Left lung (tissue), 10 donors: ENCODE measurements around the gene GNAT1. TPM values are rescaled to one million over a fixed set of nuclear protein-coding genes. Genes with fewer than 3 reads are reported as not detected.
A peak's percentile ranks its signal among the peaks of the same experiment; 100 is the strongest.

Experiments
- ATAC-seq: fragments of 200-7000 bp; cut with Tn5 transposase; one replicate; pipeline ENCODE4 v1.9.1; 2020; ENCODE audit warnings: moderate library complexity
- DNase-seq, 4 donors: peaks; one replicate each; pipeline ENCODE4 v3.0.0-alpha.2; 2013 to 2020
- H3K27ac ChIP-seq, 2 donors: fragments of 200-600 bp; sonication (generic) in 1 of 2; one replicate each; pipeline versions ENCODE4 v1.5.0 to v1.8.0; 2020 to 2021
- H3K27me3 ChIP-seq, 2 donors: fragments of 200-600 bp; sonication (generic) in 1 of 2; one replicate each; pipeline versions ENCODE4 v1.5.0 to v1.8.0; 2020 to 2021
- H3K36me3 ChIP-seq, 2 donors: fragments of 200-600 bp; sonication (generic) in 1 of 2; one replicate each; pipeline versions ENCODE4 v1.5.0 to v1.8.0; 2020 to 2021
- H3K4me1 ChIP-seq, 2 donors: fragments of 200-600 bp; one replicate each; pipeline ENCODE4 v1.8.0; 2021
- H3K4me3 ChIP-seq, 2 donors: fragments of 200-600 bp; sonication (generic) in 1 of 2; one replicate each; pipeline versions ENCODE4 v1.5.0 to v1.8.0; 2020 to 2021; ENCODE audit warnings: mild to moderate bottlenecking in 1 of 2
- H3K9me3 ChIP-seq, 2 donors: fragments of 200-600 bp; sonication (generic) in 1 of 2; one replicate each; pipeline versions ENCODE4 v1.5.0 to v1.8.0; 2020 to 2021
- intact Hi-C, 2 donors: fragments of 100-400 bp; cut with DNase I; formaldehyde crosslinking; loops; one replicate each; pipeline versions ENCODE4 v1.11.2 to v1.14.2; 2022
- polyA plus RNA-seq, 6 donors: library from polyadenylated mRNA; unstranded; fragments of 120-200 nt; gene quantifications; one replicate each; pipeline ENCODE4 v1.2.1, GENCODE V29; 2013; ENCODE audit not compliant: insufficient read length in 6 of 6
- total RNA-seq, 2 donors: library from RNA; stranded (reverse); fragmentation: NEBNext Ultra II Directional; extraction: Animal tissue kit (Norgen Biotek cat#: 25700); gene quantifications; one replicate each; pipeline ENCODE4 v1.2.1, GENCODE V29; 2021
- TF ChIP-seq, protein P1 (sequence below), 2 donors: fragments of 200-600 bp; sonication (generic) in 1 of 2; IDR thresholded peaks; one replicate each; pipeline versions ENCODE4 v1.5.0 to v1.8.0; 2021; ENCODE audit warnings: antibody characterized with exemption in 2 of 2
- donor health status: DM: no; HTN: yes; CAD: no.
- donor health status: DM: no; HTN: no; CAD: no.

Gene GNAT1
- total and polyA plus RNA-seq, 8 donors, result not detected

- ATAC-seq (no peak), DNase-seq (no peak)
- Histone ChIP-seq H3K4me1 (peaks cover 7 to 45% of the 10 kb centered on the region in 2 donors), H3K36me3 (peaks cover 0 to 6% of the 10 kb centered on the region in 2 donors), H3K4me3 (no peak overlapping the region), H3K9me3 (no peaks in the 10 kb centered on the region), H3K27ac (peak overlapping the region in 1 of 2 donors; percentile 73), H3K27me3 (no peaks in the 10 kb centered on the region)
- intact Hi-C loops, result no loop called here
- TF ChIP-seq, protein P1, sequence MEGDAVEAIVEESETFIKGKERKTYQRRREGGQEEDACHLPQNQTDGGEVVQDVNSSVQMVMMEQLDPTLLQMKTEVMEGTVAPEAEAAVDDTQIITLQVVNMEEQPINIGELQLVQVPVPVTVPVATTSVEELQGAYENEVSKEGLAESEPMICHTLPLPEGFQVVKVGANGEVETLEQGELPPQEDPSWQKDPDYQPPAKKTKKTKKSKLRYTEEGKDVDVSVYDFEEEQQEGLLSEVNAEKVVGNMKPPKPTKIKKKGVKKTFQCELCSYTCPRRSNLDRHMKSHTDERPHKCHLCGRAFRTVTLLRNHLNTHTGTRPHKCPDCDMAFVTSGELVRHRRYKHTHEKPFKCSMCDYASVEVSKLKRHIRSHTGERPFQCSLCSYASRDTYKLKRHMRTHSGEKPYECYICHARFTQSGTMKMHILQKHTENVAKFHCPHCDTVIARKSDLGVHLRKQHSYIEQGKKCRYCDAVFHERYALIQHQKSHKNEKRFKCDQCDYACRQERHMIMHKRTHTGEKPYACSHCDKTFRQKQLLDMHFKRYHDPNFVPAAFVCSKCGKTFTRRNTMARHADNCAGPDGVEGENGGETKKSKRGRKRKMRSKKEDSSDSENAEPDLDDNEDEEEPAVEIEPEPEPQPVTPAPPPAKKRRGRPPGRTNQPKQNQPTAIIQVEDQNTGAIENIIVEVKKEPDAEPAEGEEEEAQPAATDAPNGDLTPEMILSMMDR (IDR thresholded peaks at IDR 0.05), result no peak
Measured at GRCh38 chr3:50172626-50173220, 18.7 kb upstream of the GNAT1 start.

DNA sequence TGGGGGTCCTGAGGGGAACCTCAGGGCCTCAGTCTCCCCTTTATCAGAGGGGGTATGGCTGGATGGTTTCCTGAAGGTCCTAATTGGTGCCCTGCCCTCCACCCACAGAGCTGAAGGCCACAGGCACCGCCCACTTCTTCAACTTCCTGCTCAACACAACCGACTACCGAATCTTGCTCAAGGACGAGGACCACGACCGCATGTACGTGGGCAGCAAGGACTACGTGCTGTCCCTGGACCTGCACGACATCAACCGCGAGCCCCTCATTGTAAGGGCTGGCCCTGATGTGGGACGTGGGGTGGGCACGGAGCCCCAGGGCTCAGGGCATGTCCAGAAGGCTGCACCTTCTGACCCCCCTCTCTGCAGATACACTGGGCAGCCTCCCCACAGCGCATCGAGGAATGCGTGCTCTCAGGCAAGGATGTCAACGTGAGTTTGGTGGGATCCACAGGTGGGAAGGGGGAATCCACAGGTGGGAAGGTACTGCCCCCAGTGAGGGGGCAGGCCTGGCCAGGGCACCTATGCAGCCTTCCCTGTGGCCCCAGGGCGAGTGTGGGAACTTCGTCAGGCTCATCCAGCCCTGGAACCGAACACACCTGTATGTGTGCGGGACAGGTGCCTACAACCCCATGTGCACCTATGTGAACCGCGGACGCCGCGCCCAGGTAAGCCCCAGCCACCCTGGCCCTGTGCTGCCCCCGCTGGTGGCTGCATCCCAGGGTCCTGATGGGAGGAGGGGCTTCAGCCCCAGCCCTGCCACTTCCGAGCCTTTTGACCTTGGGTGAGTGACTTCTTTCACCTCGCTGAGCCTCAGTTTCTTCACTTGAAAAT lies 17.5 kb upstream of the GNAT1 start:
- no peak overlapping the region for H3K4me3 ChIP-seq
- no peaks in the 10 kb centered on the region for H3K9me3 ChIP-seq
- no peak overlapping the region for H3K27ac ChIP-seq
- peaks cover 0 to 10% of the 10 kb centered on the region in 2 donors for H3K36me3 ChIP-seq
- TF ChIP-seq, protein P1 (IDR thresholded peaks at IDR 0.05), result no peak
- intact Hi-C loops, result no loop called here
- ATAC-seq (no peak), DNase-seq (no peak)
- no peaks in the 10 kb centered on the region for H3K27me3 ChIP-seq
- H3K4me1 ChIP-seq, result peaks cover 7 to 33% of the 10 kb centered on the region in 2 donors

GRCh38 chr3:50174517-50174895 lies 16.9 kb upstream of the GNAT1 start:
- no peak for DNase-seq

GRCh38 chr3:50174947-50175524 lies 16.4 kb upstream of the GNAT1 start:
- TF ChIP-seq, protein P1 (IDR thresholded peaks at IDR 0.05), result no peak
- ATAC-seq (peak; percentile 81), DNase-seq (peak in 1 of 4 donors; percentile 60)
- H3K4me1 ChIP-seq, result peaks cover 7 to 29% of the 10 kb centered on the region in 2 donors
- no peaks in the 10 kb centered on the region for H3K27me3 ChIP-seq
- intact Hi-C loops, result no loop called here
- no peak overlapping the region for H3K27ac ChIP-seq
- H3K36me3 ChIP-seq, result peaks cover 0 to 10% of the 10 kb centered on the region in 2 donors
- no peaks in the 10 kb centered on the region for H3K9me3 ChIP-seq
- no peak overlapping the region for H3K4me3 ChIP-seq

More at GRCh38 chr3:50174517-50174895, 16.9 kb upstream of the GNAT1 start:
- TF ChIP-seq, protein P1 (IDR thresholded peaks at IDR 0.05), result no peak
- intact Hi-C loops, result no loop called here
- no peaks in the 10 kb centered on the region for H3K9me3 ChIP-seq
- no peak for ATAC-seq
- H3K4me1 ChIP-seq, result peaks cover 7 to 29% of the 10 kb centered on the region in 2 donors
- peaks cover 0 to 10% of the 10 kb centered on the region in 2 donors for H3K36me3 ChIP-seq
- no peaks in the 10 kb centered on the region for H3K27me3 ChIP-seq
- no peak overlapping the region for H3K4me3 ChIP-seq
- no peak overlapping the region for H3K27ac ChIP-seq

DNA sequence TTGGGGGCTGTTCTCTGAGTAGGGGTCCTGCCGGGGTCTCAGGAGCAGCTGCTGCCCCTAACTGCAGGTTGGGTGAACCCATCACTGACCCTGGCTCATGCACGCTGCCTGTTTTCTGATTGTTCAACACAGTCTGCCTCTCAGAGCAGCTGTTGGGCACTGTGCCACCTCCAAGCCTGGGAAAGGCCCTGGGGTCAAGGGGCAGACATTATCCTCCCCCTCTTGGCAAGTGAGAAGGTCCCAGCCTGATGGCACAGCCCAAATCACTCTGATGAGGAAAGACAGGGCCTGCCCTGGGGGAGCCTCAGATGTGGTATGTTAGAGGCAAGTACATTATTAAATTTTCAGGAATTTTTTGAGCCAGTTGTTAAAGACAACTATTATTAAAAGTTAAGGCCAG lies 14.1 kb upstream of the GNAT1 start:
- peaks cover 0 to 10% of the 10 kb centered on the region in 2 donors for H3K36me3 ChIP-seq
- no peak overlapping the region for H3K4me3 ChIP-seq
- TF ChIP-seq, protein P1 (IDR thresholded peaks at IDR 0.05), result no peak
- no peak for DNase-seq
- H3K9me3 ChIP-seq, result no peaks in the 10 kb centered on the region
- peaks cover 0 to 13% of the 10 kb centered on the region in 2 donors for H3K4me1 ChIP-seq
- ATAC-seq, result no peak
- H3K27me3 ChIP-seq, result no peaks in the 10 kb centered on the region
- no peak overlapping the region for H3K27ac ChIP-seq
- intact Hi-C loops, result no loop called here
